ENCODE measurements around the gene KCNJ10. TPM values are rescaled to one million over a fixed set of nuclear protein-coding genes. Genes with fewer than 3 reads are reported as not detected.

The KCNJ10 gene
- total and polyA plus RNA-seq, 2 of the 13 experiments (the other 11 are each of a cell fraction or from before 2014, with no cell fraction given), result 4.4 to 10.3 TPM

GRCh38 chr1:159961636-159962035, 108.3 kb downstream of the KCNJ10 start (continued):
- TF ChIP-seq PATZ1 (CRISPR knock-in tag; IDR thresholded peaks at IDR 0.05) (no peak), NFKBIZ (CRISPR knock-in tag; IDR thresholded peaks at IDR 0.05) (no peak), HOXD1 (CRISPR knock-in tag; IDR thresholded peaks at IDR 0.05) (no peak), ZBTB49 (CRISPR knock-in tag; IDR thresholded peaks at IDR 0.05; ENCODE audit: borderline replicate concordance) (no peak), LBX2 (CRISPR knock-in tag; IDR thresholded peaks at IDR 0.05; ENCODE audit: borderline replicate concordance) (no peak), ZMAT3 (CRISPR knock-in tag; conservative IDR thresholded peaks at IDR 0.05) (no peak), ZBTB37 (CRISPR knock-in tag; IDR thresholded peaks at IDR 0.05) (no peak), ZNF275 (CRISPR knock-in tag; IDR thresholded peaks at IDR 0.05; ENCODE audit: borderline replicate concordance) (no peak), SP2 (CRISPR knock-in tag; IDR thresholded peaks at IDR 0.05) (no peak)

All from HepG2 (cell line).